GM12874 (cell line): ENCODE results near the gene EP300.

Experiments
- TF ChIP-seq, protein P1 (sequence below): IDR thresholded peaks from 2 replicates; pipeline ENCODE4 v1.5.1; 2011; ENCODE audit warnings: low read depth, mild to moderate bottlenecking, control low read depth, low read length, moderate library complexity; ENCODE audit not compliant: insufficient read depth

Gene EP300

DNA sequence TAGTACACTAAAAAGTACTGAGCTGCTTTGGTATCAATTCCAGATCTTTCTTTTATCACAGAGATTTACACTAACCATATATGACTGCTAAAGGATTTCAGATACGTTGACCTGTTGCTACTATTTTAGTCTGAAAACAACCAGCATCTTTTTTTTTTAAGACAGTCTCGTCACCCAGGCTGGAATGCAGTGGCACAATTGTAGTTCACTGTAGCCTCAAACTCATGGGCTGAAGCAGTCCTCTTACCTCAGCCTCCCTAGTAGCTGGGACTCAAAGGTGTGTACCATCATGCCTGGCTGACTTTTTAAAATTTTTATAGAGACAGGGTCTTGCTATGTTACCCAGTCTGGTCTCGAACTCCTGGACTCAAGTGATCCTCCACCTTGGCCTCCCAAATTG lies 88.5 kb downstream of the EP300 start:
- TF ChIP-seq, protein P1, sequence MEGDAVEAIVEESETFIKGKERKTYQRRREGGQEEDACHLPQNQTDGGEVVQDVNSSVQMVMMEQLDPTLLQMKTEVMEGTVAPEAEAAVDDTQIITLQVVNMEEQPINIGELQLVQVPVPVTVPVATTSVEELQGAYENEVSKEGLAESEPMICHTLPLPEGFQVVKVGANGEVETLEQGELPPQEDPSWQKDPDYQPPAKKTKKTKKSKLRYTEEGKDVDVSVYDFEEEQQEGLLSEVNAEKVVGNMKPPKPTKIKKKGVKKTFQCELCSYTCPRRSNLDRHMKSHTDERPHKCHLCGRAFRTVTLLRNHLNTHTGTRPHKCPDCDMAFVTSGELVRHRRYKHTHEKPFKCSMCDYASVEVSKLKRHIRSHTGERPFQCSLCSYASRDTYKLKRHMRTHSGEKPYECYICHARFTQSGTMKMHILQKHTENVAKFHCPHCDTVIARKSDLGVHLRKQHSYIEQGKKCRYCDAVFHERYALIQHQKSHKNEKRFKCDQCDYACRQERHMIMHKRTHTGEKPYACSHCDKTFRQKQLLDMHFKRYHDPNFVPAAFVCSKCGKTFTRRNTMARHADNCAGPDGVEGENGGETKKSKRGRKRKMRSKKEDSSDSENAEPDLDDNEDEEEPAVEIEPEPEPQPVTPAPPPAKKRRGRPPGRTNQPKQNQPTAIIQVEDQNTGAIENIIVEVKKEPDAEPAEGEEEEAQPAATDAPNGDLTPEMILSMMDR, result no peak

DNA sequence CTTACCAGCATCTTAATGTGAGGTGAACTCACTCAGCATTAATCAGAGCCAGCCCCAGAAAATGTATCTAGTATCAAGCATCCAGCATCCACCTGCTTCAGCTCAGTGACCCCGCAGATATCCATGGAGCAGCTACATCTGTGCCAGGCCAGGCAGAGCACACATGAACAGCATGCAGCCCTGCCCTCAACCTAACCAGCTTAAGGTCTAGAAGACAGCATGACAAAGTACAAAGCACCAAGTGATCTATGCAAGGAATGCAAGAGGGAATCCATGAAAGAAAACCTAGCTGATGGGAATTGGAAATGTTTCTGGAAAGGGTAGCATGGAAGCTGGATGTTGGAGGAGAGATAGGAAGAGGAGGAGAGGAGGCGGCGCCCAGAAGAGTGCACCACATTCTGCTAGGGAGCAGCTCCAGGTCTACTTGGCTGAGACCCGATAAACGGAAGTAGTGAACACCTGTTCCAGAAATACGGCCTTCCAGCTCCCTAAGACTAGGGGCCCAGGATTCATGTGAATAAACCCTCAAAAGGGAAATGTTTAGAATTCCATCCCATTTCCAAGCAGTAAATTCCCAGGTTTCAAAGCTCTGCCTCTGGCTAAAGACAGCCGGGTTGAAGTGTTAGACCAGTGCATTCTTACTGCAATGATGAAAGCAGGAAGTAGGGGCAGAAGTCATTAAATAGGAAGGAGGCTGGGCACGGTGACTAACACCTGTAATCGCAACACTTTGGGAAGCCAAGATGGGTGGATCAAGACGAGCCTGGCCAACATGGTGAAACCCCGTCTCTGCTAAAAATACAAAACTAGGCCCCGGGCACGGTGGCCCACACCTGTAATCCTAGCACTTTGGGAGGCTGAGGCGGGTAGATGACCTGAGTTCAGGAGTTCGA lies 89.2 kb downstream of the EP300 start:
- TF ChIP-seq, protein P1, result no peak

DNA sequence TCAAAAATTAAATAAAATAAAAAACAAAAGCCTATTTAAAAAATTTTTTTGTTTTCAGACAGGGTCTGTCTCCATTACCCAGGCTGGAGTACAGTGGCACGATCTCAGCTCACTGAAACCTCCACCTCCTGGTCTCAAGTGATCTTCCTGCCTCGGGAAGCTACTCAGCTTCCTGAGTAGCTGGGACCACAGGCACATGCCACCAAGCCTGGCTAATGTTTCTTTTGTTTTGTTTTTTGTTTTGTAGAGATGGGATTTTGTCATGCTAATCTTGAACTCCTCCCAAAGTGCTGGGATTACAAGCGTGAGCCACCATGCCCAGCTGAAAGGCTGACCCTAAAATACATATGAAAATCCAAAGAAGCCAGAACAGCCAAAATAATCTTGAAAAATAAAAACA lies 92.3 kb downstream of the EP300 start:
- TF ChIP-seq, protein P1, result no peak

DNA sequence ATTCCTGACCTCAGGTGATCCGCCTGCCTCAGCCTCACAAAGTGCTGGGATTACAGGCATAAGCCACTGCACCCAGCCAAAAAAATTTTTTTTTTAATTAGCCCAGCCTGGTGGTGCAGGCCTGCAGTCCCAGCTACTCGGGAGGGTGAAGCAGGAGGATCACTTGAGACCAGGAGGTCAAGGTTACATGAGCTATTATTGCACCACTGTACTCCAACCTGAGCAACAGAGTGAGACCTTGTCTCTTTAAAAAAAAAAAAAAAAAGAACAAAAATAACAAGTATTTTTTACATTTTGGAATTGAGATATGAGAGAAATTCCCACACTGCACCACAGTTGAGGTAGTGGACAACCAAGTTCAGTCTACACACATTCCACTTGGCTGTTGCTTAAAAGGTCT lies 99.1 kb downstream of the EP300 start:
- TF ChIP-seq, protein P1, result no peak

DNA sequence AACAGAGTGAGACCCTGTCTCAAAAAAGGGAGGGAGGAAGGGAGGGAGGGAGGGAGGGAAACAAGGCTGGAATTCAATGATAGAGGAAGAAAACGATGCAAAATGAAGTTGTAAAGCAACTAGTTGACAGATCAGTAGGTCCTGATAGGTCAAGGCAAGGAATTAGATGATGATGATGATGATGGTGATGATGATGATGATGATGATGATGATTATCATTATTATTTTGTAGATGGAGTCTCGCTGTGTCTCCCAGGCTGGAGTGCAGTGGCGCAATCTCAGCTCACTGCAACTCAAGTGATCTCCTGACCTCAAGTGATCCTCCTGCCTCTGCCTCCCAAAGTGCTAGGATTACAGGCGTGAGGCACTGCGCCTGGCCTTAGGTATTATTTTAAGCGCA lies 101.4 kb downstream of the EP300 start:
- TF ChIP-seq, protein P1, result no peak

DNA sequence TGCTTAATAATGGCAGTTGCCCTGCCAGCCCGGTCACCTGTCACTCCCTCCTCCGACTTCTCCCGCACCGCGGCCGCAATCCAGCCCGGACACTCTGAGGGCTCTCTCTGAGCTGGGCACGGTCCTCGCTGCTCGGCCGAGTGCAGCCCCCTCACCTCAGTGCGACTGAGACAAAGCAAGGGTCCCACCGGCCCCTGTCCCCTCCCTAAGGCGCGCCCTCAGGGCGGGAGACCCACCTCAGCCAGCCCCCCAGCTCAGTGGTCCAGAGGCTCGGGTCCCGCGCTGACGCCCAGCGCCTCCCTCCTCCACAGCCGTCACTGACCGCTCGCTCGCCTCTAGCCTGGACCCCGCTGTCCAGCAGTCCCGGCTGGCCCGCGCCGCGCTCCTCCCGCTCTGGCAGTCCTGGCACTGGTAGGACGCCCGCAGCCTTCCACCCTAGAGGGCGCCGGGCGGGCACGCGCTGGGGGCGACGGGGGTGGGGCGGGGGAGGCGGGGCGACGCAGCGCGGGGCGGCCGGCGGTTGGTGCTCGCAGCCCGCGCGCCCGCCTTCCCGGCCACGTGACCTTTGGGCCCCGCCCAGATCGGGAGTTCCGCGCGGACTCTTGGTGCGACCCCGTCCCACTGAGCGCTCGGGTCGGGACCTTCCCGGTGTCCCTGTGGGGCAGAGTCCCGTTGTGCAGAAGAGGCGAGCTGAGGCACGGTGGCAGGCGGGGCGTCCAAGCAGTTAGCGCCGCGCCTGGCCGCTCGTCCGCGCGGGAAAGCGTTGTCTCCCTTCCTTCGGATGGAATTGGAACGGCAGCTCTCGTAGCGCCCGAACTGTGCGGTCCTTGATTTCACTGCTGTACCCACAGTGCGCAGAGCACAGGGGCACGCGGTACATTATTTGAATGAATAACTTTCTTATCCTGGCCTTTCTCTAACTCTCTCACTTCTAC lies 104.9 kb downstream of the EP300 start:
- TF ChIP-seq, protein P1, result 0 out of 2 replicates have a peak, but pooled peaks have one; percentile 1

DNA sequence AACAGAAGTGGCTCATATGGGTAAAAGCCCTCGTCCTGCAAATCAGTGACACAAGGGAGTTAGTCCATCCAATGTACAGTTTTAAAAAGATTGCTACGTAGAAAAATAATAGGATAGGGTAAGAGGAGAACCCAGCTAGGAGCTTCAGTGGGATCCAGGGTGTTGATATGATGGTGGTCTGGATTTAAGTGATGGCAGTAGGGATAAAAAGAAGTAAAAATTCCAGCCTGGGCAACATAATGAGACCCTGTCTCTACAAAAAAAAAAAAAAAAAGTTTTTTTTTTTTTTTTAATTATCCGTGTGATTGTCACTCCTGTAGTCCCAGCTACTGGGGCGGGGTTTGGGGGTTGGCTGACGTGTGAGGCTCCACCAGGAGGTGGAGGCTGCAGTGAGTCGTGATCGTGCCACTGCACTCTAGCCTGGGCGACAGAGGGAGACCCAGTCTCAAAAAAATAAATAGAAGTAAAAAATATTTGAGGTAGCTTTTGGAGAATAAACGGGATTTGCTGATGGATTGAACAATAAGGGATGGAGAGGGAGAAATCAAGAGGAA lies 105.7 kb downstream of the EP300 start:
- TF ChIP-seq, protein P1, result no peak
